Nephron progenitor cell (in vitro differentiated cells): ENCODE data around the gene NFIA.

Experiments used
- DNase-seq: peaks from one replicate; pipeline ENCODE4 v3.0.0; 2021
- H3K27ac Mint-ChIP-seq: 2 replicates; pipeline ENCODE4 v1.8.0; 2021; ENCODE audit warnings: mild to moderate bottlenecking, moderate library complexity, mixed read lengths
- H3K27me3 Mint-ChIP-seq: 2 replicates; pipeline ENCODE4 v1.8.0; 2021; ENCODE audit warnings: mild to moderate bottlenecking, low read depth, mixed read lengths; ENCODE audit not compliant: poor library complexity
- H3K36me3 Mint-ChIP-seq: 2 replicates; pipeline ENCODE4 v1.8.0; 2021; ENCODE audit warnings: low read depth, mixed read lengths
- H3K4me1 Mint-ChIP-seq: 2 replicates; pipeline ENCODE4 v1.8.0; 2021; ENCODE audit warnings: mixed read lengths
- H3K4me3 Mint-ChIP-seq: 2 replicates; pipeline ENCODE4 v1.8.0; 2021; ENCODE audit warnings: mild to moderate bottlenecking, moderate library complexity, mixed read lengths
- H3K9me3 Mint-ChIP-seq: 2 replicates; pipeline ENCODE4 v1.8.0; 2021; ENCODE audit warnings: mild to moderate bottlenecking, moderate library complexity, mixed read lengths
- CTCF ChIP-seq: fragments of 200-600 bp; sonication (generic); IDR thresholded peaks from 2 replicates; pipeline ENCODE4 v1.5.0; 2021; ENCODE audit warnings: antibody characterized with exemption

NFIA gene

DNA sequence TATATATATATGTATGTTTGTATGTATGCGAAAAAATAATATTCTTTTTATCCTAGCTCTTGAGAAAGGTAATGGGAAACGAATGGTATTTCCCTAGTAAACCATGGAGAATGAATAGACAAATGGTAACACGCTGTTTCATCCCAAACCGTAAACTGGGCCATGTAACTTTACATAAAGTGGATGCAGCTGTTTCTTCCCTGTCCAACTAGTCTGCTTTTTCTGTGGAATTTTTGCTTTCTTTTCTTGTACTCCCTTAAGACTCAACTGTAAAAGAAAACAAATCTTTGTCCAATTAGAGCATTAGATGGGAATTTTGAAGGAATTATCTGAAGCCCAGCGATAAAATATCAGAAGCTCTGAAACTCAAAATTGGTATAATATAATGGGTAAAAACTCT is 198.1 kb downstream of the NFIA start:
- Mint-ChIP-seq H3K27ac (no peak overlapping the region), H3K4me1 (peaks cover 10% of the 10 kb centered on the region), H3K36me3 (no peaks in the 10 kb centered on the region), H3K4me3 (no peak overlapping the region), H3K27me3 (peaks cover 3% of the 10 kb centered on the region), H3K9me3 (no peaks in the 10 kb centered on the region)
- DNase-seq = no peak
- no peak for TF ChIP-seq CTCF

- Mint-ChIP-seq H3K4me1 (peaks cover 12% of the 10 kb centered on the region), H3K9me3 (no peaks in the 10 kb centered on the region), H3K4me3 (no peak overlapping the region), H3K27me3 (peaks cover 3% of the 10 kb centered on the region), H3K36me3 (no peaks in the 10 kb centered on the region), H3K27ac (no peak overlapping the region)
- TF ChIP-seq CTCF = no peak
- DNase-seq = no peak
Observed at GRCh38 chr1:61282387-61282786, 200.0 kb downstream of the NFIA start.

- H3K4me1 Mint-ChIP-seq = peaks cover 12% of the 10 kb centered on the region
Observed at GRCh38 chr1:61284248-61284854, 202.0 kb downstream of the NFIA start.

GRCh38 chr1:61284936-61285335 is 202.6 kb downstream of the NFIA start:
- H3K36me3 Mint-ChIP-seq = no peaks in the 10 kb centered on the region
- DNase-seq = no peak
- no peak overlapping the region for H3K27ac Mint-ChIP-seq
- H3K9me3 Mint-ChIP-seq = no peaks in the 10 kb centered on the region
- peaks cover 6% of the 10 kb centered on the region for H3K27me3 Mint-ChIP-seq
- peaks cover 12% of the 10 kb centered on the region for H3K4me1 Mint-ChIP-seq
- H3K4me3 Mint-ChIP-seq = no peak overlapping the region
- TF ChIP-seq CTCF = no peak

More at GRCh38 chr1:61284248-61284854, 202.0 kb downstream of the NFIA start:
- Mint-ChIP-seq H3K9me3 (no peaks in the 10 kb centered on the region), H3K36me3 (no peaks in the 10 kb centered on the region), H3K4me3 (no peak overlapping the region), H3K27me3 (peaks cover 3% of the 10 kb centered on the region), H3K27ac (no peak overlapping the region)
- no peak for TF ChIP-seq CTCF
- no peak for DNase-seq

DNA sequence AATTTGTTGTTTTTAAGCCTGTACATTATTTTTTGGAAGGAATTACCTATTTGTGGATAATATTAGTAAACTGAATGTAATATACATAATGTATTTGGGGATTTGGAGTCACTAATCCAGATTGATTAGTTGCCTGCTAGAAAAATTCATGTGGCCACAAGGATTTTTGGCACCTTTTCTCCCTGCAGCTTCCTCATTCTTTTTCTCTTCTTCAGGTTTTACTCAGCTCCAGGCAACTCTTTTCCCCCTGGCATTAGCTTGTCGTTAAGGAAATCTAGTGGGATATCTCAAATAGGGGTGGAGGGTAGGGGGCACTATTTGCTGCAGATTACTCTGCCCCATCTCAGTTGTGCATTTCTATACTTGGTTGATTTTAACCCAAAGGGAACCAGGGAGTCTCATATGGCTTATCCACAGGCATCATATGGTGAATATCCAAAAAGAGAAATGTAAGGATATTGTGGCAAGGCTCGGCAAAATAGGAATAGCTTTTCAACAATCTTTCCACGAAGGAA is 203.1 kb downstream of the NFIA start:
- H3K36me3 Mint-ChIP-seq = no peaks in the 10 kb centered on the region
- H3K9me3 Mint-ChIP-seq = no peaks in the 10 kb centered on the region
- no peak overlapping the region for H3K27ac Mint-ChIP-seq
- peaks cover 8% of the 10 kb centered on the region for H3K27me3 Mint-ChIP-seq
- no peak for TF ChIP-seq CTCF
- peaks cover 12% of the 10 kb centered on the region for H3K4me1 Mint-ChIP-seq
- DNase-seq = no peak
- H3K4me3 Mint-ChIP-seq = no peak overlapping the region

GRCh38 chr1:61287014-61287413 is 204.7 kb downstream of the NFIA start:
- TF ChIP-seq CTCF = no peak
- Mint-ChIP-seq H3K4me1 (peaks cover 12% of the 10 kb centered on the region), H3K27me3 (peaks cover 10% of the 10 kb centered on the region), H3K36me3 (no peaks in the 10 kb centered on the region), H3K9me3 (no peaks in the 10 kb centered on the region), H3K4me3 (no peak overlapping the region), H3K27ac (no peak overlapping the region)
- no peak for DNase-seq
